NCI-H2029 treated with DMSO at 0.1 percent for 48 hours (cell line): ENCODE data around the gene ACER1.
"Not testable (repeated sequence)": the region's sequence is repeated elsewhere in the genome, so short reads cannot be mapped to it uniquely, and the experiment has no call there.

ENCODE experiments used
- DNase-seq: peaks from one replicate; lab custom pipeline; 2025; lab: John Stamatoyannopoulos, UW

Gene ACER1, protein sequence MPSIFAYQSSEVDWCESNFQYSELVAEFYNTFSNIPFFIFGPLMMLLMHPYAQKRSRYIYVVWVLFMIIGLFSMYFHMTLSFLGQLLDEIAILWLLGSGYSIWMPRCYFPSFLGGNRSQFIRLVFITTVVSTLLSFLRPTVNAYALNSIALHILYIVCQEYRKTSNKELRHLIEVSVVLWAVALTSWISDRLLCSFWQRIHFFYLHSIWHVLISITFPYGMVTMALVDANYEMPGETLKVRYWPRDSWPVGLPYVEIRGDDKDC

DNA sequence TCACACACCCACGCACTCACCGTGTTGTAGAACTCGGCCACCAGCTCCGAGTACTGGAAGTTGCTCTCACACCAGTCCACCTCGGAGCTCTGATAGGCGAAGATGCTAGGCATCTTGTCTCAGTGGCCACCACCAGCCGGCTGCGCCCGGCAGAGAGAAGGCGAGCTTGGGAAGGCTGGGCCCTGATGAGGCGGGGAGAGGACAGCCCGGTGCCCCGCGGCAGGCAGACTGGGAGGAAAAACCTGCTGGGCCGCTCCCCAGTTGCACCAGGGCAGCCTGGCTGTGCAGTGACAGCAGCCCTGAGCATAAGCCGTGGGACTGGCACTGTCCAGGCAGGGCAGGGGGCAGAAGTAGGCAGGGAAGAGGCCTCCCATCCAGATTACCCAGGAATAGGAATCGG is at the start of gene ACER1:
Gene ACER1 (minus strand): TSS at position 174 of the 400 bp plus-strand sequence. CDS start 61 bp downstream, at position 113.
- DNase-seq, result no peak

DNA sequence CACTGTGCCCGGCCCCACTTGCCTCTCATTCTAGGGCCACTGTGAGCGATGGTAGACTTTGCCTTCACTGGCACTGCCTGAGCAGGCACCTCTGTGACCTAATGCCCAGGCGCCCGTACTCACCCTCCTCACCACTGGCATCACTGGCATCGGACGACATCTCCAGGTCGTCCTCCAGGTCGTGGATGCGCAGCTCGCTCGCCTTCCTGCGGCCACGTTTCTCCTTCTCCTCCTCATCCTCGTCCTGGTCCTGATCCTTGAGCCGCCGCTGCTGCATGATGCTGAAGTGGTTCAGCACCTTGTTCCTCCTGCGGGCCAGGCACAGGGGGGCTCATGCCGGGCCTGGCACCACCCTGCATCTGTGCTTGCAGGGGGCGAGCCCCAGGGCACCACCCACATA is 49.8 kb upstream of the ACER1 start:
- DNase-seq, result no peak

DNA sequence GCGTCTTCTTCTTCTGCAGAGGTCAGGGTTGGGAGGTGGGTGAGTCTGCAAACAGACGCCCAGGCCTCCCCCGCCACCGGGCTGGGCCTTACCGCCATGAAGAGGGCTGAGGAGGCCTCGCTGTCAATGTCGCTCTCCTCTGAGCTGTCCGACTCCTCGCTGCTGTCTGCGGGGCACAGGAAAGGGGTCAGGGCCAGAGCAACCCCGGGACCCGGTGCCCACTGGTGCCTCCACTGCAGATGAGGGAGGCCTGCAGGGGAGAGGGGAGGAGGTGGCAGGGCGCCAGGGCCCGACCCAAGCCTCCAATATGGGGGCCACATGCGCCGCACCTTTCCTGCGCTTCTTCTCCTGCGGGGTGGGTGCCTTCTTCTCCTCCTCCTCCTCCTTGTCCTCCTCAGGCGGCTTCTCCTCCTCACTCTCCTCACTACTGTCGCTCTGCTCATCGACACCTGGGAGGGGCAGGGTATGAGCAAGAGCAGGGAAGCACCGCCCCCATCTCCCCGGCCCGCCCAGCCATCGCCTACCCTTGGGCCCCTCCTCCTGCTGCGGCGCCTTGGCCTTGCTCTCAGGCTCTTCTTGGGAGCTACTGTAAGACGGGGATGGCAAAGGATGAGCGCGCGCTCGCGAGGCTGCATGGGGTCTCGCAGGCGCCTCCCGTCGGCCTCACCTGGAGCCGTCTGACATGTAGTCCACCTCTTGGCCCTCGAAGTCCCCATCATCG is 47.8 kb upstream of the ACER1 start:
- no peak for DNase-seq

DNA sequence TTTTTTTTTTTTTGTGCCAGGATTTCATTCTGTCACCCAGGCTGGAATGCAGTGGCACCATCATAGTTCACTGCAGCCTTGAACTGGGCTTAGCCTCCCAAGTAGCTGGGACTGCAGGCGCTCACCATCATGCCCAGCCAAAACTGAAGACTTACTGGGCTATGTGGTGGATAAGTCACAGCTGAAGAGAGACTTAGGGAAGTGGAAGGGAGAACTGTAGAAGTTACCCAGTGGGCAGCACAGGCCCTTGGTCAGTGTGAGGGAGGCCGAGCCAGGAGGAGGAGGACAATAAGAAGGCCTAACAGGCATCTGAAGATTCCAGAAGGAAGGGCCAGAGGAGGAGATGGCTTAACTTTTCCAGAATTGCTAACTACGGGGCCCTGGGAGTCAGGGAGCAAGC is 46.3 kb upstream of the ACER1 start:
- no peak for DNase-seq

DNA sequence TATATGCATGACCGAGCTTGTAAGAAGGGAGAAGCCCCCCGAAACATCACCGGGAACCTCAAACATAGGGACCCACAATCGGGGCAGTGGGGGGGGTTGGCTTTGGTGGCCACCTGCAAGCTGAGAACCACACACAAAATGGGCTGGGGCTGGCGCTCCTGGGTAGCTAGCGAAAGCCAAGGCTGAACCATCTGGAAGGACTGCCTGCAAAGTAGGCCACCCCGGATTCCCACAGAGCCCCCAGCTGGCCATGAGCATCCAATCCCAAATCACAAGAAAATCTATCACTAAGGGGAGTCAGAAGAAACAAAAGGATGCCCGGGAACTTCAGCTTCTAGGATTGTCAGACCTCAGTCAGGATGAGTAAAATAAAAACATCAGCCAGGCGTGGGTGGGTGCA is 45.1 kb upstream of the ACER1 start:
- no peak for DNase-seq

DNA sequence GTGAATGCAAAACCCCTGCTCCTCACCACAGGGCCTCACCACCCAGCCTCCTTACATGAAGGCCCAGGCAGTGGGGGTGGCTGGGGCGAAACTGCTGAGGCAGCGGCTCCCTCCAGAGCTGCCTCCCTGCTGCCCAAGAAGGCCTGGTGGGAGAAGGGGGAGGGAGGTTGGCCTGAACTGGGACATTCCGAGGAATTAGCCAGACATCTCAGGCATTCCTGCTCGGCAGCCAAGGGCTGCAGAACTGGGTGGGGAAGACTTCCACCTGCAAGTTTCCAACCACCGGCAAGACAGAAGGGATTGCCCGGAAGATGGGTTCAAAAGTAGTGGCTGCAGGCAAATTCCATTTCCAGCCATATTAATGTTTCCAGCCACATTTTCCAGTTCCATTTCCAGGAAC is 44.6 kb upstream of the ACER1 start:
- no peak for DNase-seq

DNA sequence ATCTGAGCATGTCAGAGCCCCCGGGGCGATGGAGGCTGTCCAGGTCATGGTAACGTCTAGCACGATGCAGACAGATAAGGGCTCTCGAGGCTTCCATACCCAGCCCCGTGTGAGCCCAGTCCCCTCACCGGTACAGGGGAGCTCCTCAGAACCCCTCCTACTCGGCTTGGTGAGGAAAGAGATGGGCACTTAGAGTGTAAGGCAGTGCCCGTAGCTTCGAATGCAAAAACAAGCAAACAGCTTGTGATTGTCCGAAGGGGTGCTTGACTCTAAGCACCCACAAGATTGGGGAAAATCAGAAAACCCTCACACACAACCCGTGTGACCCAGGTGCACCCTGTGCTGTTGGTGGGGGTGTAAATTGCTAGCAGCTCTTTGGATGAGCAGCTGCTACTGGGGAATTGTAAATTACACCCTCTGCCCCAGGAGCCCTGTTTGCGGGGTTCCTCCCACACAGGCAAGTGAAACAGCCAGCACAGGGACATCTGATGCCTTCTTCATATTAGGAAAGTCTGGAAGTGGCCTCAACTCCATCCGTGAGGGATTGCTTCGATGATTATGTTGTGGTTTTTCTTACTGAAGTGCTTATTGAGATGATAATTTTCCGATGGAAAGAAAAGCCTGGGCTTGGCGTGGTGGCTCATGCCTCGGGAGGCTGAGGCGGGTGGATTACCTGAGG is 43.2 kb upstream of the ACER1 start:
- DNase-seq, result no peak

DNA sequence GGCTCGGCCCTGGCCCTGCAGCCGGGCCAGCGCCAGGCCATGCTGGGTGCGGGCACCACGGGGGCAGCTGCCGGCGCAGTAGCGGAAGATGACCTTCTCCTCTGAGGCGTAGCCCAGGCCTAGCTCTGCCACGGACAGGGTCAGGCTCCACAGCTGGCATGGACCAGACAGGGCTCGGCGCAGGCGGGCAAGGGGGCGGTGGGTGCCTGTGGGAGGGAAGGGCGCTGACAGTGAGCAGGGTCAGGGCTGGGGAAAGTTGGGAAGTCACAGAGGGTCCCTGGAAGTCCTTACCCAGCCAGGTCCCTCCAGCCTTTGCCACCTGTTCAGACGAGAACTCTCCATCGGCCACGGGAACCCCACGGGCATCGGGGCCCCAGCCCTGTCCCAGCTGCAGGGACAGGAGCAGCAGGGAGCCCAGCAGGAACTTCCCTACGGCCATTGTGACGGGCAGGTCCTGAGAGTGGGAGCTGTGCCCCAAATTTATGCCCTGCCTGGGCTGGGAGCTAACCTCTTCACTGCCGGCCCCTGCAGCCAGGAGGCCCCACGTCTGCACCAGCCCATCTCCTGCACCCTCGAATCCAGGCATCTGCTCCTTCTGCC is 42.1 kb upstream of the ACER1 start, which contains the start of gene PSPN:
Gene PSPN (minus strand): TSS at position 523 of the 600 bp plus-strand sequence. CDS start 84 bp downstream, at position 439.
- DNase-seq, result no peak

DNA sequence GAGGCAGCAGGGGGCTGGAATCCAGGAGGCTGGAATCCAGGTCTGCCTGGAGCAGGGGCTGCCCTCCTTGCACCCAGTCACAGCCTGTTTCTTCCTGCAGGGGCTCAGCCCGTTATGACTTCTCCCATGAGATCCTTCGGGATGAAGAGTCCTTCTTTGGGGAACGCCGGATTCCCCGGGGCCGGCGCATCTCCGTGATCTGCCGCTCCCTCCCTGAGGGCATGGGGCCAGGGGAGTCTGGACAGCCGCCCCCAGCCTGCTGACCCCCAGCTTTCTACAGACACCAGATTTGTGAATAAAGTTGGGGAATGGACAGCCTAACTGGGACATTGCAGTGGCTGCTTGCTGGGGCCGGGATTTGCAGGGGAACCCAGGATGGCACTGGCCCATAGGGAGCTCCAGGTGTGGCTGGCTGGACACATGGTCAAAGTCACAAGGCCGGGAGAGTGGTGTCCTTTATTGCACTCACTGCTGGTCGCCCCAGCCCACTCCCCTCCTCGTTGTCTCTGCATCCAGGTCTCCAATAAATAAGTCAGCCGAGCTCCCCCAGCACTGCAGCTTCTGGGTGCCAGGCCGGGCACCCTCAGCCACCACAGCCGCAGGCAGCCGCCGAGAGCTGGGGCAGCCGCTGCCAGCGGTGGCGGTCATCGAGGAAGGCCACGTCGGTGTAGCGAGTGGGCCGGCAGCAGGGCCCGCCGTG is 41.4 kb upstream of the ACER1 start:
- no peak for DNase-seq

DNA sequence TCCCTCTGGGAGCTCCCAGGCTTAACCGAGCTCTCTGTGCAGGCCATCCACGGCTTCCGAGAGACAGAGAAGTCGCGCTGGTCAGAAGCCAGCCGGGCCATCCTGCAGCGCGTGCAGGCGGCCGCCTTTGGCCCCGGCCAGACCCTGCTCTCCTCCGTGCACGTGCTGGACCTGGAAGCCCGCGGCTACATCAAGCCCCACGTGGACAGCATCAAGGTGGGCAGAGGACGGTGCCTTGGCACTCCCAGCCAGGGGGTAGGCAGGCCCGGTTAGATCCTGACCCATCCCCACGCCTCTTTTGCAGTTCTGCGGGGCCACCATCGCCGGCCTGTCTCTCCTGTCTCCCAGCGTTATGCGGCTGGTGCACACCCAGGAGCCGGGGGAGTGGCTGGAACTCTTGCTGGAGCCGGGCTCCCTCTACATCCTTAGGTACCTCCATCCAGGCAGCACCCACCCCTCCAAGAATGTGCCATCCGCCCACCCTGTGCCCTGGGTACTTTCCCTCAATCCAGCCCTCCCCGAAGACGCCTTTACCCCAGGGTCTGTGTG is 40.8 kb upstream of the ACER1 start:
- DNase-seq, result no peak

DNA sequence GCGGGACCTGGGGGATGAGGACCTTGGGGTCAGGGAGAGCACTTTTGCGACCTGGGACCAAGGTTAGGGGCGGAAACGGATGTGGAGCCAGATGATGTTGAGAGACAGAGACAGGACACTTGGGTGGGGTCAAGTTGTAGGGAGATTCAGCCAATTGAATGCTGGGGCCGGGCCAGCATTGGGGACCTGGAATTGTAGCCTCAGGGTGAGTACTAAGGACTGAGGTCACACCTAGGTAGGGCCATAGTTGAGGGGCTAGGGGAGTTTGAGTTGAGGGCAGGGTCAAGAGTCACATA is 40.3 kb upstream of the ACER1 start:
- DNase-seq, result no peak

DNA sequence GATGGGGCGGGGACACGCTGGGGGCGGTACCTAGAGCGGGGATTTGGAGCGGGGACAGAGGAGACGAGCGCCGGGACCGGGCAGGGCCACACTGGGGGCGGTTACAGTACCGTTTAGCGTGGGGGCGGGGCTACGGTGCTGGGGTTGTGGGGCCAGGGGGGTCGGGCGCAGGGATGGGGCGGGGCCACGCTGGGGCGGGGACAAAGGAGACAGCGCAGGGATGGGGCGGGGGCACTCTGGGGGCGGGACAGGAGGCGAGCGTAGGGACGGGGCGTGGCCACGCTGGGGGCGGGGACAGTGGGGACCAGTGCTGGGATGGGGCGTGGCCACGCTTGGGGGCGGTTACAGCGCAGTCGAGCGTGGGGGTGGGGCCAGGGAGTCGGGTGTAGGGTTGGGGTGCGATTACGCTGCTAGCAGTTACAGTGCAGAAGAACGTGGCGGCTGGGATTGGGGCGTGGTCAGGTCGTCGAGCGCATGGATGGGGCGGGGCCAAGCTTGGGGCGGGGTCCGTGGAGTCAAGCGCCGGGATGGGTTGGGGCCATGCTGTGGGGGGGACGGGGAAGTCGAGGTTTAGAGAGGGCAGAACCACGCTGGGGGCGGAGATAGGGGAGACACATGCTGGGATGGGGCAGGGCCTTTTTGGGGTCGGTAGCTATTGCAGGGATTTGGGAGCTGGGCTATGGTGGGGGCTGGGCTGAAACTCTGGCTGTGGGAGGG is 39.8 kb upstream of the ACER1 start:
- peak; percentile 90 for DNase-seq

DNA sequence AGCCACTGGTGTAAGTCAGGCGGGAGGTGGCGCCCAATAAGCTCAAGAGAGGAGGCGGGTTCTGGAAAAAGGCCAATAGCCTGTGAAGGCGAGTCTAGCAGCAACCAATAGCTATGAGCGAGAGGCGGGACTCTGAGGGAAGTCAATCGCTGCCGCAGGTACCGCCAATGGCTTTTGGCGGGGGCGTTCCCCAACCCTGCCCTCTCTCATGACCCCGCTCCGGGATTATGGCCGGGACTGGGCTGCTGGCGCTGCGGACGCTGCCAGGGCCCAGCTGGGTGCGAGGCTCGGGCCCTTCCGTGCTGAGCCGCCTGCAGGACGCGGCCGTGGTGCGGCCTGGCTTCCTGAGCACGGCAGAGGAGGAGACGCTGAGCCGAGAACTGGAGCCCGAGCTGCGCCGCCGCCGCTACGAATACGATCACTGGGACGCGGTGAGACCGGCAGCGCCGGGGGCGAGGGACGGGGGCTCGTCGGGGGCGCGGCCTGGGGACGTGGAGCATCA is 39.2 kb upstream of the ACER1 start, which contains the start of gene ALKBH7:
Gene ALKBH7 (plus strand): TSS at position 201 of the 502 bp plus-strand sequence. CDS start 27 bp downstream, at position 228.
- DNase-seq, result peak; percentile 96

DNA sequence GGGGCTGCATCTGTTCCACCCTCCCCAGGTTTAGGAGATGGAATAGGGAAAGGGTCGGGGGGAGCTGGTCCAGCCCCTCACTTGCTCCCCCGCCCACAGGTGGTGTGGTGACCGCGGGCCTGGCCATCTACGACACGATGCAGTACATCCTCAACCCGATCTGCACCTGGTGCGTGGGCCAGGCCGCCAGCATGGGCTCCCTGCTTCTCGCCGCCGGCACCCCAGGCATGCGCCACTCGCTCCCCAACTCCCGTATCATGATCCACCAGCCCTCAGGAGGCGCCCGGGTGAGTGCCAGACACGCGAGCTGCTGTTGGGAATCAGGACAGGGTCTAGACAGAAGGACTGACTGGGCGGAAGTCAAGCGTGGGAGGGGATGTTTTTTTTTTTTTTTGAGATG is 30.9 kb upstream of the ACER1 start:
- DNase-seq, result no peak

DNA sequence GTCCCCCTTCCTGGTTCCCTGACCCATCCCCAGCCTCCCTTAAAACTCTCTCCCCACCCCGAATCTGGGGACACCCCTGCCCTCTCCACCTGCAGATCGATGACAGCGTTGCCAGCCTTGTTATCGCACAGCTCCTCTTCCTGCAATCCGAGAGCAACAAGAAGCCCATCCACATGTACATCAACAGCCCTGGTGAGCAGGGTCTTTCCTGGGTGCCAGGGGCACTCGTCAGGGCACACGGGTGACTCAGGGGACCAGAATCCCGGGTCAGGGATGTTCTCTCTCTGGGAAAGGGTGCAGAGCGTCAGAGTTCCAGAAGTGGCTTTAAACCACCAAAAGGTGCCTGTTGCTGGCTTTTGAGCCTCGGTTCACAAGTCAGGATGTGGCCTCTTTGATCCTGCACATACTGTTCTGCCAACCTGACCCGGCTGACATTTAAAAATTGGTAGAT is 29.0 kb upstream of the ACER1 start:
- DNase-seq, result no peak

DNA sequence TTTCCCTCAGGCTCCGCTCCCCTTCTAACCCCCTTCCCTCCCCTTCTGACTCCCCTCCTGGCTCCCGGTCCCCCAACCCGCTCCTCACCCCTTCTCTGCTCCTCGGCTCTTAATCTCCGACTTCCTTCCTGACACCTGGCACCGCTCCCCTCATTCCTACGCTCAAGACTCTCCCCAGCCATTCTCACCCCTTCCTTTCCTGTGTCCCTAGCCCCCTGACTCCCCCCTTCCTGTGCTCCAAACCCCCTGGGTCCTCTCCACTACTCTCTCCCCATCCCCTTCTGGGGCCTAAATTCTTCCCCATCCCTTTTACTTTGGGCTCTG is 28.6 kb upstream of the ACER1 start:
- DNase-seq, result no peak

DNA sequence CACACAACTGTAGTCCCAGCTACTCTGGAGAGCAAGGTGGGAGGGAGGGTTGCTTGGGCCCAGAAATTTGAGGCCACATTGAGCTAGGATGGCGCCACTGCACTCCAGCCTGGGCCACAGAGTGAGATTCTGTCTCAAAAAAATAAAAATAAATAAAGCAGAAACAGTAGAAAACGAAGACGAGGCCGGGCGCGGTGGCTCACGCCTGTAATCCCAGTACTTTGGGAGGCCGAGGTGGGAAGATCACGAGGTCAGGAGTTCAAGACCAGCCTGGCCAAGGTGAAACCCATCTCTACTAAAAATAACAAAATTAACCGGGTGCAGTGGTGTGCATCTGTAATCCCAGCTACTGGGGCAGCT is 27.4 kb upstream of the ACER1 start:
- DNase-seq, result not testable (repeated sequence)

DNA sequence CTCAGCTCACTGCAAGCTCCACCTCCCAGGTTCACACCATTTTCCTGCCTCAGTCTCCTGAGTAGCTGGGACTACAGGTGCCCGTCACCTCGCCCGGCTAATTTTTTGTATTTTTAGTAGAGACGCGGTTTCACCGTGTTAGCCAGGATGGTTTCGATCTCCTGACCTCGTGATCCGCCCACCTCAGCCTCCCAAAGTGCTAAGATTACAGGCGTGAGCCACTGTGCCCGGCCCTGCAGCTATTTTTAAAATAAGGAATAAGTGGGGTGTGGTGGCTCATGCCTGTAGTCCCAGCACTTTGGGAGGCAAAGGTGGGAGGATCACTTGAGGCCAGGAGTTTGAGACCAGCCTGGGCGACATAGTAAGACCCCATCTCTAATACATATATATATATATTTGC is 27.0 kb upstream of the ACER1 start:
- not testable (repeated sequence) for DNase-seq

DNA sequence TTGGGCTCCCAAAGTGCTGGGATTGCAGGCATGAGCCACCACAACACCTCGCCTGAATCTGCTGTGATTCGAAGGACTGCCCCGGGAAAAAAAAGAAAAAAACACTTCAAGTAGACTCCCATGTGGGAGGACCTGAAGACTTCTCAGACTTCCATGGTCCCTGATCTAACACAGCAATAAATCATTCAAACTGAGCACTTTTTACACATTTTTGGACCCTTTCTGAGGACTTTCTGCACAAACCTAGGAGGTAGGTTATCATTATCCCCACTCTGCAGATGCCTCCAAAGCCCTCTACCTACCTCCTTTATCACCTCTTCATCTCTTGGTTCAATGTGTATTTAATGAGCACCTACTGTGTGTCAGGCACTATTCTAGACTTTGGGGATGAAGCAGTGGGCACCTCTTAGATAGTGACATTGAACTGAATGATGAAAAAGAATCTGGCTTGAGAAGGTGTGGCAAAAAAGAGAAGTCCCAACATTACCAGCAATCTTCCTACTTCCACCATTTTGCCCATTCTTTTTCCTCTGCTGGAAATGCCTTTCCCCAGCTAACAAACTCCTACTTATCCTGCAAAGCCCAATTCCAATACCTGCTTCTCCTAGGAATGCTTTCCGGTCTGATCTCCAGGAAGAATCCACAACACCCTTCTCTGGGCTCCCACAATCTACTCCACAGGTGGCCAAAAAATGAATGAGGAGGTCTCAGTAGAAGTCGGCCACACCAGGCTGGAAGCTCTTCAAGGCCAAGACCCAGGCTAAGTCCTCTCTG is 26.3 kb upstream of the ACER1 start:
- DNase-seq, result no peak

DNA sequence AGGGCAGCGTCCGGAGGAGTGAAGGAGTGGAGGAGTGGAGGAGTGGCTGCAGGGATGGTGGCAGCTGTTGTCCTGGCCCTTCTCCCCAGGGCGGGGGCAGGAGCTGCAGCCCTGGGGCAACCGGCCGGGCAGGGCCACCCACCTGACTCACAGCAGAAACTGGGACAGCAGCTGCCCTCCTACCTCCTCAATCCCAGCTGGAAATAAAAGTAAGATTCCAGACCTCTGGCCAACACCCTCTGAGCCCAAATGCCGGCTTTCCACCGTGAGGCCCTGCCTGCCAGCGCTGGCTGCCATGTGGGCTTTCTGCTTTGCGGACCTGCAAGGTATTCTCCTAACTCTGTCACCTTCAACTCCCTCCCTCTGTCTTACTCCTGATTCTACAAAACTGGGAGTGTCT is 24.6 kb upstream of the ACER1 start:
- no peak for DNase-seq
